ENCODE measurements around the gene DPF3.
A peak's percentile ranks its signal among the peaks of the same experiment; 100 is the strongest.

The DPF3 gene

GRCh38 chr14:72739446-72740405 is 154.2 kb downstream of the DPF3 start:
- no peak for DNase-seq

GRCh38 chr14:72738161-72738611 is 155.7 kb downstream of the DPF3 start:
- peak; percentile 17 for DNase-seq

- DNase-seq, result peak; percentile 62
Measured at GRCh38 chr14:72737560-72737943, 156.3 kb downstream of the DPF3 start.

- DNase-seq, result peak; percentile 92
Measured at GRCh38 chr14:72736786-72737559, 156.9 kb downstream of the DPF3 start.

GRCh38 chr14:72736308-72736707 is 157.6 kb downstream of the DPF3 start:
- DNase-seq, result peak; percentile 94

- no peak for DNase-seq
Measured at GRCh38 chr14:72732022-72732780, 161.7 kb downstream of the DPF3 start.

- DNase-seq, result no peak
Measured at GRCh38 chr14:72731252-72732020, 162.5 kb downstream of the DPF3 start.

- no peak for DNase-seq
Measured at GRCh38 chr14:72730468-72730867, 163.4 kb downstream of the DPF3 start.

GRCh38 chr14:72726444-72726843 is 167.5 kb downstream of the DPF3 start:
- DNase-seq, result no peak

GRCh38 chr14:72723858-72724530 is 169.9 kb downstream of the DPF3 start:
- peak; percentile 66 for DNase-seq

- no peak for DNase-seq
Measured at GRCh38 chr14:72722201-72722785, 171.6 kb downstream of the DPF3 start.

- no peak for DNase-seq
Measured at GRCh38 chr14:72721083-72721482, 172.8 kb downstream of the DPF3 start.

- no peak for DNase-seq
Measured at GRCh38 chr14:72717220-72717619, 176.7 kb downstream of the DPF3 start.

GRCh38 chr14:72716476-72716875 is 177.4 kb downstream of the DPF3 start:
- peak; percentile 29 for DNase-seq

GRCh38 chr14:72715850-72716228 is 178.1 kb downstream of the DPF3 start:
- no peak for DNase-seq

GRCh38 chr14:72715215-72715849 is 178.6 kb downstream of the DPF3 start:
- no peak for DNase-seq

GRCh38 chr14:72714871-72715214 is 179.1 kb downstream of the DPF3 start:
- DNase-seq, result no peak

- no peak for DNase-seq
Measured at GRCh38 chr14:72714094-72714493, 179.8 kb downstream of the DPF3 start.

GRCh38 chr14:72711936-72712335 is 182.0 kb downstream of the DPF3 start:
- DNase-seq, result no peak

GRCh38 chr14:72709916-72710611 is 183.8 kb downstream of the DPF3 start:
- peak; percentile 78 for DNase-seq
